ENCODE data around the gene EGFLAM.
"Not testable (repeated sequence)": the region's sequence is repeated elsewhere in the genome, so short reads cannot be mapped to it uniquely, and the experiment has no call there.

The EGFLAM gene

DNA sequence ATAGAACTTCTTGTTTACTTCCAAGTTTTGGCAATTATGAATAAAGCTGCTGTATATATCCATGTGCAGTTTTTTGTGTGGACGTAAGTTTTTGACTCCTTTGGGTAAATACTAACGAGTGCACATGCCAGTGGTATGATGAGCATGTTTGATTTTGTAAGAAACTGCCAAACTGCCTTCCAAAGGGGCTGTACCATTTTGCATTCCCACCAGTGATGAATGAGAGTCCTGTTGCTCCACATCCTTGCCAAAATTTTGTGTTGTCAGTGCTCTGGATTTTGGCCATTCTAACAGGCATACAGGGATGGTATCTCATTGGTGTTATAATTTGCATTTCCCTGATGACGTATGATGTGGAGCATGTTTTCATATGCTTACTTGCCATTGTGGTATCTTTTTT lies 73.5 kb downstream of the EGFLAM start:
- DNase-seq, result no peak

DNA sequence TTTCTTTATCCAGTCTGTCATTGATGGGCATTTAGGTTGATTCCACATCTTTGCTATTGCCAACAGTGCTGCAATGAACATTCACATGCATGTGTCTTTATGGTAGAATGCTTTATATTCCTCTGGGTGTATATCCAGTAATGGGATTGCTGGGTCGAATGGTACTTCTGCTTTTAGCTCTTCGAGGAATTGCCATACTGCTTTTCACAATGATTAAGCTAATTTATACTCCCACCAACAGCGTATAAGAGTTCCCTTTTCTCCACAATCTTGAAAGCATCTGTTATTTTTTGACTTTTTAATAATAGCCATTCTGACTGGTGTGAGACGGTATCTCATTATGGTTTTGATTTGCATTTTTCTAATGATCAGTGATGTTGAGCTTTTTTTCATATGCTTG lies 74.8 kb downstream of the EGFLAM start:
- DNase-seq, result not testable (repeated sequence)

DNA sequence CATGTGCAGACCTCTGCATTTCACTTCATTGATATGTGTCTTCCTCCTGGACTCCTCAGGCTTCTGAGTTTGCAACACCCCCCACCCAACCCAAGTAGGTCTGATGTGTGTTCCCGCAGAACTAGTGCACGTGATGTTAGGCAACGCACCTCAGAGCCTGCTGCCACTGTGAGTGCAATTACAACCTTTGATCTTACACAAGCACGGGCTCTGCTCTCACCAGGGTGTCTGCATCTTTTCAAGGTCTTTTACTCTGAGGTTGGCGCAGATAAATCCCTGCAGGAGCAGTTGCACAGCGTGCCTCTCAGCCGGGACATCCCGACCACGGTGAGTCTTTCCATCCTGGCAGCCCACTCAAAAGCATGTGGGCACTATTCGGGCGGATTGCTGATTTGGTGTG lies 80.1 kb downstream of the EGFLAM start:
- DNase-seq, result no peak

DNA sequence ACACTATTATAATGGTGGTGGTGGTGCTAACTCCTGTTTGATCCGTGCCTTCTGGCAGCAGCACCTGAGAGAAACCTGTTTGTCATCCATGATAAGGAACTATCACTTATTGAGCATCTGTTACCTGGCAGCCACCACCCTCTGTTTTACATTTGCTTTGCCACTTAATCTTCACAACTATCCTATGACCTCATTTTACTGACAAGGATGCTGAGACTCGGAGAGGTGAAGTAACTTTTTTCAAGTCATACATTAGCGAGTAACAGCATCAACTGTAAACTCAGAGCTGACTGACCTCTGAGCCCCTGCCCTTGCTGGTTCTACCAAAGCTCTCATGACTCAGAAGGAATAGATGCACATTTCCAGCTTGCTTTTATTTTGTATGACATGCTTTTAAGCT lies 81.1 kb downstream of the EGFLAM start:
- no peak for DNase-seq

DNA sequence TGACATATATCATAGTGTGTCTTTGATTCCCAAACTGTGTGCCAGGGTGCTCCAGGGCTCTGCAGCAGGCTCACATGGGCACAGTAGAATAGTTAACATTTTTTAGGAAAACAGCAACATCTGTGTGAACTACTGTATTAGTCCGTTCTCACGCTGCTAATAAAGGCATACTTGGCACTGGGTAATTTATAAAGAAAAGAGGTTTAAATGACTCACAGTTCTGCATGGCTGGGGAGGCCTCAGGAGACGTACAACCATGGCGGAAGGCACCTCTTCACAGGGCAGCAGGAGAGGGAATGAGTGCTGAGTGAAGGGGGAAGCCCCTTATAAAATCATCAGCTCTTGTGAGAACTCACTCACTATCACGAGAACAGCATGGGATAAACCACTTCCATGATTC lies 82.7 kb downstream of the EGFLAM start:
- DNase-seq, result no peak

DNA sequence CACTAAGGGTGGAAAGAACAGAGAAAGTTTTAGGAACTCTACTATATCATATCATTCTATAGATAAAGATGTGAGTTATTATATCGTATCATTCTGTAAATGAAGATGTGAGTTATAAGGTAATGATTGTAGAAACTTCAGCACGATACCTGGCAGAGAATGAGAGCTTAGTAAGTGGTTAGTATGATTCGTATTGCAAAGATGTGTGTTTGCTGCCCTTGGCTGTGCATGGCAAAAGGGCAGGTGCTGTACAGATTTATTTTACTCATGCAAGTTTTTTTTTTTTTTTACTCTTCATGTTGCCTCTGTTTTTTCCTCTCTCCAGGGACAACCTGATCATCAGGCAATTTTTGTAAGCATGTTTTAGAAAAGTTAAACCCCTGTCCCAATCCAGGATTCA lies 83.3 kb downstream of the EGFLAM start:
- DNase-seq, result no peak

DNA sequence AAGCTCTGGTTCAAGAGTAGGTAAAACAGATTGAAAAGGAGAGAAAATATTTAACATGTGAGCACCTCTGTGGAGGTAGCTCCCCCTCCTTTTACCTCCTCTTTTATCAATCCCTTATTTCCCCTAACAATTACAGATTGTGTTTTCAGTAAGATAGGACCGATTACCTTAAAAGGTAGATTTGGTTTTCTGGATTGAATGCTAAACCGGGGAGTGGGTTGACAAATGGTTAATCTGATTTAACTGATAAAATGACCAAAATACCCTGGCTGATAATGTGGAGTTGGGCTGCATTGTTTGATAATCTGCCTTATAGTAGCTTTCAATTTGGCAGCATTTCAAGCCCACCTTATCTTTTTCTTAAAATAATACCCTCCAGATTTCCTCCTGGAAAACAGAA lies 83.9 kb downstream of the EGFLAM start:
- DNase-seq, result no peak

DNA sequence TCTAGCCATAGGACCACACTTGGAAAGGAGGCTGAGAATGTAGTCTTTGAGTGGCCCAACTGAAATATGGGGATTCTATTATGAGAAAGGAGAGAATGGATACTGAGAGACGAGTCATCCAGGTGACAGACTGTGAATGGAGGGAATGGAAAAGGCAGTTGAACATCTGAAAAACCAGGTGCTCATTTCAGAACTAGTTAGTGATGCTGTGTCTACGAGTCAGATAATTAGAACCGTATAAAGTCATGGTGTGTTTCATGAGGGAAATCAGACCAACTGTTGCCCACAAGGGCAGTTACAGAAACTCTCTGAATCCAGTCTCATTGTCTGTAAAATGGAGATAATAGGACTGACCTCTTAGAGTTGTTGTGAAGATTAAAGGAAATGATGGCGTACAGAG lies 86.5 kb downstream of the EGFLAM start:
- no peak for DNase-seq

DNA sequence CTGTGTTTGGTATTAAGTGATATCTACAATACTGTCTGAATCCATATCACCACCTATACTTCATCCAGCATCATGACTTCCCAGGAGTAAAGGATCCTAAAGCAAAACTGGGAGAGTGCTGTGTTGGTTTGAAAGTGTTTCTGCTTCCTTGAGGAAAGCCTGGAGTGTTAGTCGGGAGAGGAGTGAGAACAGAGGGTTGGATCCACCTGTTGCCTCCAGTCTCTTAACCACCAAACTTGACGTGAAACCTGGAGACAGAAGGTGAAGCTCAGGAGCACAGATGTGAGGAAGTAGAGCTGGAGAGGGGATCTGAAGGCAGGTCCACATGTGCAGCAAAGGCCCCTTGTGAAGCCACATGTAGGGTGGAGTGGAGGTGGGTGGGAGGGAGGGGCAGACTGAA lies 88.2 kb downstream of the EGFLAM start:
- no peak for DNase-seq

DNA sequence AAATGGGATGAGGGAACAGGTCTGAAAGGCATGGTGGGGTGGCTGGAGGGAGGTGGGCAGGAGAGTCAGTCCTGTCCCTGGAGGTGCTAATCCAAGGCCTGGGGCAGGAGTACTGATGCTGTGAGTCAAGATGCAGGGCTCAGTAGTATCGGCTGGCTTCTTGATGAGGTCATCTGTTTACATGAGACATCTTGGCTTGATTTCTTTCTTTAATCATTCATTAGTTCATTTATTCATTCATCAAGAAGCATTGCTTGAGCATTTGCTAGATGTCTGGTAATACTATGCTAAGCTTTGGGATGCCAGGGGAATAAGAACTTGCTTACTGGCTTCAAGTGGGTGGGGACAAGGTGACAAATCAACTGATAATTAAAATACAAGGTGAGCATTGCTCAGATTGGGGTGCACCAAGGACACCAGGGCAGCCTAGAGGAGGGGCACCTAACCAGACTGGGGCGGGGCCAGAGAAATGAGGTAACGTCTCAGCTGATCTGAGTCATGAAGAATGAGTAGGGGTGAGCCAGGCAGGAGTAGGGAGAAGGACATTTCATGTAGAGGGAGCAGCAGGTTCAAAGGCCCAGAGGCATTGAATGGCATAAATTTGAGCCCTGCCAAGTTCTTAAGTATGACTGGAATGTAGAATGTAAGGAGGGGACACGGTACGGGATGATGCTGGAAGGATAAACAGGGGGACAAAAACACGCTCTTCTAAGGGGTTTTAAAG lies 88.8 kb downstream of the EGFLAM start:
- no peak for DNase-seq

DNA sequence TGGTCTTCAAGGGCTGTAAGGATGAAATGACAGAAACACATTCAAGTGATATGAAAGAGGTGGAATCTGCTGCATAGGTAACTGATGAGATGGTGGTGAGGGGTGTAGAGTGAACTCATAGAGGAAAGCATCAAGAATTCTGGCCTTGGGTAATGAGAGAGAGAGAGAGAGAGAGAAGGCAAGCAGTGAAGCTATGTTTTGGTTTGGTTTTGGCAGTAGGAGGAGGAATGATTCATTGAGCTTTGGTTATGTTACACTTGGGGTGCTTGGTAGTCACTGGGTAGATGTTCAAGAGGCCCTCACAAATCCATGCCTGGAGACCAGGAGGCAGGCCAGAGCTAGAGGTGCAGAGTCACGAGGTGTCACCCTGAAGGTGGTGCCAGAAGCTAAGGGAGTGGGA lies 89.5 kb downstream of the EGFLAM start:
- DNase-seq, result no peak

DNA sequence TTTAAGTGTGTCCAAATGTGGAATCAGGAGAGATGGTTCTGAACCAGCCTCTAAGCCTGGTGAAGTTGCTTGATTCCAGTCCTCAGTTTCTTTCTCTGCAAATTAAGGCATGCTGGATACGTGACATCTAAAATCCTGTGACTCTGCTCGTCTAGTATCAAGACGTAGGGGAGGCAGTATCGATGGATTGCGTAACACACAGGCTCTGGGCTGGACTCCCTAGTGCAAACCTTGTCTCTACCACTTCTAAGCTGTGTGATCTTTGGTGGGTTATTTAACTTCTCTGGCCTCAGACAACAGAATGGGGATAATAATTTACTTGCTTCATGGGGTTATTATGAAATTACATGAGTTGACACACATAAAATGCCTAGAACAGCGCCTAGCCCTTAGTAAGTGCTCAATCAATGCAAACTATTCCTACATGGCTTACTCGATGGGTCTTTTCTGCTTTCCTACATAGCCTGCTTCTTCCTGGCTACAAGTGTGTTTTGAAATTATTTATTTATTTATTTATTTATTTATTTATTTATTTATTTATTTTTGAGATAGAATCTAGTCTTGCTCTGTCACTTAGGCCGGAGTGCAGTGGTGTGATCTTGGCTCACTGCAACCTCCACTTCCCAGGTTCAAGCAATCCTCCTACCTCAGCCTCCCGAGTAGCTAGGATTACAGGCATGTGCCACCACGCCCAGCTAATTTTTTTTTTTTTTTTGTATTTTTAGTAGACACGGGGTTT lies 102.1 kb downstream of the EGFLAM start:
- DNase-seq, result no peak

DNA sequence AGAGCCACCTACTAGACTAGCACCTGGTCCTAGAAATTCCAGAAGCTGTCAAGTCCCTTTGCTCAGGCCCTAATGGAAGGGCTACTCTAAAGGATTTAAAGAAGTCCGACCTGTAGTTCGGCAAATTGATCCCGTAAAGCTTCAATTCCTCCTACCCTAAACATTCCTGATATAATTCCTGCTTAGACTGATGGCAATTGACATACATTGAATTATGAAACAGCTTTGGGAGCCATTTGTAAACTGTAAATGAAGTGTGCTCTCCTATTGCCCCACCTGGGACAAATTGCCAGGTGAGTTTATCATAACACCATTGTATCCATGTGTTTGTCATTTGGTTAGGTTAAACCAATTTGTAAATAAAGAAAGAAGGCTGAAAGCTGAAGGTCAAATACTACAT lies 104.4 kb downstream of the EGFLAM start:
- DNase-seq, result no peak

DNA sequence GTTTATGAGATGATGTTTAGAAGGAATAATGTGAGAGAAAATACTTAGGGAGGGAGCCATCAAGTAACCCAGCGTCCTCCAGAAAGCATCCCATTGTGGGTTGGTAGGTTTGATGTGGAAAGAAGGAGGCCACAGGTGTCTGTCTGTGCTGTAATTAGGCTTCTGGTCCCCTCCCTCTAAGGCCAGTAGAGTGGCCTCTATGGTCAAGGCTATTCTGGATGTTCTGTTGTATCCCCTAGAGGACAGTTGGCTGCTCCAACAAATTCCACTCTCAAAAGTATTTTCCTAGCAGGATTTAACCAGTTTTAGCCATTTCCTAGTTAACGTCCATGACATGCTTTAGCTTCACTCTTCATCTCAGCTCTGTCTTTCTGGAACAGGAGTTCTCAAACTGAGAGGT lies 106.5 kb downstream of the EGFLAM start:
- DNase-seq, result no peak

DNA sequence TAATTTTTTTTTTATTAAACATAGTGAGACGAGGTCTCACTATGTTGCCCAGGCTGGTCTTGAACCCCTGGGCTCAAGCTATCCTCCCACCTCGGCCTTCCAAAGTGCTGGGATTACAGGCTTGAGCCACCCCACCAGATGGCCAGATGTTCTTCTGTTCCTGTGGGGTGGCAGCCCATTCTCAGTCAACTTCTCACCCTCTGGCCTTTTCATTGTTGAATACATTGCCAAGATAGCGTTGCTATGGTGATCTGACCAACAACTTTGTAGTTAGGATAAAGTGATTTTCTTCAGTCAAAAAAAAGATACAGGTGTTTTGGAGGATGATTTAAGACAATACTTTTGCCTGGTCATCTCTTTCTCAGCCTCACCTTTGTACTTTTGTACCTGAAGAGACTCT lies 109.1 kb downstream of the EGFLAM start:
- DNase-seq, result no peak

DNA sequence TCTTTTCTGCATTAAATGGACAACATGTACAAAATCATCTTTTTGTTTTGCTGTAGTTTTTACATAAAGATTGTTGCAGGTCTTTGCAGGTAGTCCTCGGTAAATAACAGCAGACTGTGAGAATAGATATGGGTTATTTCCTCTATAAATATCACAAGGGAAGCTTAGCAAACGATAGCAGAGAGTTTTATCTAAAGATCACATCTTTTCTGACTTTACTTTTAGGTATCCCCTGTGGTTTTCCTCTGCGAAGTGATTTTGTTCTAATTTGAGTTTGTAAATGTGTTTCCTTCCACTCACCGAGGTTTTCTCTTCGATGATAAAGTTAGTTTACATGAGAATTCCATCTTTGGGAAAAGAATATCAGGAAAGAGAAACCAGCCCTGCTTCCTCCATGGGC lies 109.6 kb downstream of the EGFLAM start:
- no peak for DNase-seq

DNA sequence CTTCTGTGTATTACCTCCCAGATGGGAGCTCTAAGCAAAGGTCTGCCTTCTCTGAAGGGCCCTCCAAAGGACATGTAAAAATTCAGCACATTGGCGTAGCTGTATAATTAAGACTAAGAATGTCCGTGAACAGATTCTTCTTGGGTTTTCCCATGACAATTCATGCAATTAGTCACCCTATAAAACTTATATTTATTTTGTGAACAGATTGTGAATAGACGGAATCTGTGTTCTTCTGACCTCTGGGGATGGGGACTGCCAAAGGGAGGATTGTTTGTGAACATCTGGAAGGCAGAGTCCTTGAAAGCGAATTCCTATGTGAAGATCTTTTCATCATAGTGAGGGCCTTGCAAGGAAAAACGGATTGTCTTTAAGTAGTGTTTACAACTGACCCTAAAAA lies 111.3 kb downstream of the EGFLAM start:
- no peak for DNase-seq

DNA sequence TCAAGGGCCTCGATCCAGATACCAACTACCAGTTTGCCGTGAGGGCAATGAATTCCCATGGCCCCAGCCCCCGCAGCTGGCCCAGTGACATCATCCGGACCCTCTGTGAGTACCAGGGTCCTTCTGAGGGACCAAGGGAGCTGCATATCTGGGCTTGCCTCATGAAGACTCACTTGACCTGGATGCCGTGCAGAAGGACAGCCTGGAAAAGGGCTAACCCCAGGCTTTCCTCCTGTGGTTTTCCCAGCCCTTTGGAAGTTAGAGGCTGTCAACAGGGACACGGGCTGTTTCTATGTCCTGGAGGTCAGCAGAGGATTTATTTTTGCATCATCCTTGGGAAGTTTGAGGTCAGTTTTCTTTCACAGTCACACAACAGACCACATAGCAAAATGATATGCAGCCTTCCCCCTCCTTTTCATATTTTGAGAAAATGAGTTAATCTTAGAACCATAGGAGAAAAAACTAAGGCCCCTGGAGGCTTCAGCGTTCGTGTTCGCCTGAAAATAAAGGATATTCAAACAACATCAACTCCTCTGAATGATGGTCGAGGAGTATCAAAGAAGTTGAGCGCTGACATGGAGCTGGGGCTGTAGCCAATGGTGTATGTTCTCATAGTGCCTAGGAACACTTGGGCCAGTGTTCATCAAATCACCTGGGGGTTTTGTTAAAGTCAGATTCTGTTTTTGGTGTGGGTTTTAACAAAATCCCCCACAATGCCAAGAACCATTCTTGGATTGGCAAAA lies 112.2 kb downstream of the EGFLAM start:
- DNase-seq, result no peak

DNA sequence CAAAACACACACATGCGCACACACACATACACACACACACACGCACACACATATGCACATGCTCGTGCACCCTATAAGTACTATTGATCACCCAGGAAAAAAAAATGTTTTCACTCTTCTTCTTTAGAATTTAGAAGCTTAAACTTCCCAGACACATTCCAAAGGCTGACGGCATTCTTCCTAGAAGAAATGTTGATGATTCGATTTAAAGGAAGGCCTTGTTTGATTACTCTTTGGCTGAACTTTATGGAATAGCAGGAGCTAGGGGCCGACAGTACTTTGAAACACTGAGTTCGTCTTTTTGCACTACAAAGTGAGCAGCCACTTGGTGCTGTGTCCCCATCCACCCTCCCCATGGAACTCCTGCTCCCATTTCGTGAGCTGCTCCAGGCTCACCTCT lies 113.2 kb downstream of the EGFLAM start:
- no peak for DNase-seq

DNA sequence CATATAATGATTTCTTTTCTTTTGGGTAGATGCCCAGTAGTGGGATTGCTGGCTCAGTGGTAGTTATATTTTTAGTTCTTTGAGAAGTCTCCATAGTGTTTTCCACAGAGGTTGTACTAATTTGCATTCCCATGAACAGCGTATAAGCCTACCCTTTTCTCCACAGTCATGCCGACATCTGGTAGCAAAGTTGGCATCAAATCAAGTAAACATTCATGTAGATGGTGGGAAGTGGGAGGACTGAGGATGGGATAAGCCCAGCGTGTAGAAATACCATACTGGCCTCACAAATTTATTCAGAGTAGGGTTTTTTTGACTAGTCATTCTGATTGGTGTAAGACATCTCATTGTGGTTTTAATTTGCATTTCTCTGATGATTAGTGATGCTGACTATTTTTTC lies 115.4 kb downstream of the EGFLAM start:
- DNase-seq, result no peak

DNA sequence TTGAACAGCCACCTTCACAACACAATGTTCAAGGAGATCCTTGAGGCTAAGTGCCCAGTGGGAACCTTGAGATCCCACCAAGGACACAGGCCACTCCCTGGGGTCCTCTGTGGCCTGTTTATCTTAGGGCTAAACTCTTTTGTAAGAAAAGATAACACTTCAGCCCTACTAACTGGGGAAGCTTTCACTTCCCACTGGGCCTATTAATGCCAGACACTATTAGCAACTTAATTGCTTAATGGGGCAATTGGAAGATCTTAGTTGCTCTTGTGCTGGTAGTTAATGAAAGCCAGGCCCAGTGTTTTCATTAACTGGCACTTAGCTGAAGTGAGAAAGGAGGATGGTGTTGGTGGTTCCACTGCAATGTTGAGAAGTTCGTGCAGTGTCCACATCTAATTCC lies 117.1 kb downstream of the EGFLAM start:
- DNase-seq, result no peak

DNA sequence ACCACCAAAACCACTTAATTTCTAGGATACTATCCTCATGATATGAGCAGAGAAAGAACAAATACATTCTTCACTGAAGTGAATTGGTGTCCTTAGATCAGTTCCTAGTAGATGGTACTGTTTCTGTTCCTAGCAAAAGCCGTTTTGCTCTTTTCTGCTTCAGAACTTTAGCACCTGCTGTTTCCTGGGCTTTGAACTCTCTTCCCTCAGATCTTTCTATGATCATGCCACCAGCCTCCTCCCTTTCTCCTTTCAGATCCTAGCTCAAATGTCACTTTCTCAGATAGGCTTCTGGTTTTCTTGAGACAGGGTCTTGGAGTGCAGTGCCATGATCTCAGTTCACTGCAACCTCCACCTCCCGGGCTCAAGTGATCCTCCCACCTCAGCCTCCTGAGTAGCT lies 118.0 kb downstream of the EGFLAM start:
- DNase-seq, result no peak

DNA sequence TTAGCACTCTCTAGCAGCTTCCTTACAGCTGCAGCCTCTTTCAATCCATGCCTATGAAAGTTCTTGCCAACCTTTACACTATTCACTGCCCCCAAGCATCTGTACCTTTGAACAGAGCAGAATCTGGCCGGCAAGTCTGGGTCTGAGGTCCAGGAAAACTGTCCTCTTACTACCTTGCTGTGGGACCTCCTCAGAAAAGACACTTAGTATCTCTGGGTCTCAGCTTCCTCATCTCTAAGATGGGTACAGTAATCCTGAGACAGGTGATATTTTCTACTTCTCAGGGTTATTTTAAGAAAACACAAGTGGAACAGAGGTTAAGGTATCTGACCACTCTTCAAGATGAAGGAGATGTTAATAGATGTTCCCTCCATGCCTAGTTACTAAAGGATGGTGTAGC lies 120.2 kb downstream of the EGFLAM start:
- no peak for DNase-seq

DNA sequence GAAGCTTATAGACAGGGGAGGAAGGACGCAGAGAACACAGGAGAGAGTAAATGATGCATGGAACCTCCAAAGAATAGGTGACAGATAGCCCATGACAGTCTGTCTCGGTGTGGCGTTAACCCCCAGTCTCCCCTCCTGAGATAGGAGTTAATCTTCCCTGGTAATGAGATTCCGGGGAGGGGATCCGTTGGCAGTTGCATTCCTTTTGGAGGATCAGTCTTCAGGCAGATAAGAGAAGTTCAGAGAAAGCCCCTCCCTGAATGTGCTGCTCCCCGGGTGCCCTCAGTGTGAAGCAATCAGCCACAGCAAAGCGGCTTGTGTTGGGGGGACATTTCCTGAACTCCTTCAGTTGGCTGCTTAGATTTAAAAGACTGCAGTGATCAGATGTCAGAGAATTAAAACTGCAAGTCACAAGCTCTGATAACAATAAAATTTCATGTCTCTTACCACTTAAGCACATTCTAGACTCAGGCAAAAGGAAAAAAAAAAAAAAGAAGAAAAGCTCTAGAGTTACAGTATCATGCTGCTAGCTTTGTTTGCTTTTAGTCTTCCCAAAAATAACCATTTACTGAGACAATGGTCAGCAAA lies 121.1 kb downstream of the EGFLAM start:
- DNase-seq, result no peak

All from activated T-cell treated with anti-CD3 and anti-CD28 coated beads, Interleukin-2, amount 50 U/mL, for 1 hour (primary cell).